ENCODE measurements around the gene ZNF335. TPM values are rescaled to one million over a fixed set of nuclear protein-coding genes. Genes with fewer than 3 reads are reported as not detected.

ZNF335 gene
- total and polyA plus RNA-seq, 2 of the 13 experiments (the other 11 are each of a cell fraction or from before 2014, with no cell fraction given): 9.7 to 13.7 TPM

GRCh38 chr20:45933266-45934045 lies 38.5 kb downstream of the ZNF335 start (continued):
- TF ChIP-seq AKNA (CRISPR knock-in tag; IDR thresholded peaks at IDR 0.05; ENCODE audit: borderline replicate concordance) (no peak), ZNF781 (CRISPR knock-in tag; IDR thresholded peaks at IDR 0.05; ENCODE audit: borderline replicate concordance, not compliant biosample characterization) (peak; percentile 77), NONO (IDR thresholded peaks at IDR 0.05) (no peak), NONO (CRISPR knock-in tag; conservative IDR thresholded peaks at IDR 0.05) (peak; percentile 68; the same call in 1 of the 2 replicates), GPBP1L1 (CRISPR knock-in tag; IDR thresholded peaks at IDR 0.05) (no peak), ZBED4 (CRISPR knock-in tag; IDR thresholded peaks at IDR 0.05; ENCODE audit: borderline replicate concordance) (peak; percentile 40; the same call in 1 of the 2 replicates), HNRNPLL (IDR thresholded peaks at IDR 0.05; ENCODE audit: low read depth, low read length, poor library complexity, severe bottlenecking) (no peak), CCAR2 (optimal IDR thresholded peaks at IDR 0.05; ENCODE audit: low read depth, low read length) (no peak), PTBP1 (IDR thresholded peaks at IDR 0.05; ENCODE audit: low read depth, low read length, poor library complexity, severe bottlenecking) (no peak), ZNF609 (CRISPR knock-in tag; IDR thresholded peaks at IDR 0.05; ENCODE audit: borderline replicate concordance) (peak; percentile 80; the same call in 1 of the 2 replicates), STAG1 (CRISPR knock-in tag; IDR thresholded peaks at IDR 0.05) (peak; percentile 77), ZFYVE20 (CRISPR knock-in tag; IDR thresholded peaks at IDR 0.05; ENCODE audit: borderline replicate concordance, low read depth) (no peak)

All from HepG2 (cell line).